ENCODE measurements around the gene ING2.

ING2 gene

DNA sequence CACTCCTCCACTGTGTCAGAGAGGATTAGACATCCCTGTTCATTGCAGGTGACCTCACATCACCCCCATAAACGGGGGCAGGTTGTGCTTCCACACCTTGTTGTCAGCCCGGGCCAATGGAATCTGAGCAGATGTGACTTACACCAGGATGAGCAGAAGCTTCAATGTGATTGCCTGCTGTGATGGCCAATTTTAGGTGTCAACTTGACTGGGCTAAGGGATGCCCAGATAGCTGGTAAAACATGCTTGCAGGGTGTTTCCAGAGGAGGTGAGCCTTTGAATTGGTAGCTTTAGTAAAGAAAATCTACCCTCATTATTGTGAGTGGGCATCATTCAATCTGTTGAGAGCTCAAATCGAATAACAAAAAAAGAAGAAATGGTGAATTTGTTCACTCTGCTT is 52.1 kb downstream of the ING2 start:
- no peak overlapping the region for H3K4me3 ChIP-seq (replicated peaks; ENCODE audit: low read depth, low read length)
- TF ChIP-seq, protein P1, sequence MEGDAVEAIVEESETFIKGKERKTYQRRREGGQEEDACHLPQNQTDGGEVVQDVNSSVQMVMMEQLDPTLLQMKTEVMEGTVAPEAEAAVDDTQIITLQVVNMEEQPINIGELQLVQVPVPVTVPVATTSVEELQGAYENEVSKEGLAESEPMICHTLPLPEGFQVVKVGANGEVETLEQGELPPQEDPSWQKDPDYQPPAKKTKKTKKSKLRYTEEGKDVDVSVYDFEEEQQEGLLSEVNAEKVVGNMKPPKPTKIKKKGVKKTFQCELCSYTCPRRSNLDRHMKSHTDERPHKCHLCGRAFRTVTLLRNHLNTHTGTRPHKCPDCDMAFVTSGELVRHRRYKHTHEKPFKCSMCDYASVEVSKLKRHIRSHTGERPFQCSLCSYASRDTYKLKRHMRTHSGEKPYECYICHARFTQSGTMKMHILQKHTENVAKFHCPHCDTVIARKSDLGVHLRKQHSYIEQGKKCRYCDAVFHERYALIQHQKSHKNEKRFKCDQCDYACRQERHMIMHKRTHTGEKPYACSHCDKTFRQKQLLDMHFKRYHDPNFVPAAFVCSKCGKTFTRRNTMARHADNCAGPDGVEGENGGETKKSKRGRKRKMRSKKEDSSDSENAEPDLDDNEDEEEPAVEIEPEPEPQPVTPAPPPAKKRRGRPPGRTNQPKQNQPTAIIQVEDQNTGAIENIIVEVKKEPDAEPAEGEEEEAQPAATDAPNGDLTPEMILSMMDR (IDR thresholded peaks at IDR 0.05; ENCODE audit: low read length, missing control alignments): no peak
- DNase-seq (ENCODE audit: low read depth): no peak

DNA sequence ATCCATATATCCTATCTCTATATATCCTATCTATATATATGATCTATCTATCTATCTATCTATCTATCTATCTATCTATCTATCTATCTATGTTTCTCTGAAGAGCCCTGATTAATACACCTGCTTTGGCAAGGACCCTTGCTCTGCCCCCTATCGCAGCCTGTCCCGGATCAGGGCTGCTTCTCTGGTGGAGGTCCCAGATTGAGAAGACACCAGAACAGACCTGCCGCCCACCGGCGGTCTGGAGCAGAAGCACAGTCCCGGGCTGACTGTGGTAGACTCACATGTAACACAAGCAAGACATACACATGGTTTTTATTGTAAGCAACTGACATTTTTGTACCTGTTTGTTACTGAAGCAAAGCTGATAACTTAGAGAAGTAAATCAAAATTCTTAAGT is 52.8 kb downstream of the ING2 start:
- TF ChIP-seq, protein P1 (IDR thresholded peaks at IDR 0.05; ENCODE audit: low read length, missing control alignments): no peak
- no peak for DNase-seq (ENCODE audit: low read depth)

DNA sequence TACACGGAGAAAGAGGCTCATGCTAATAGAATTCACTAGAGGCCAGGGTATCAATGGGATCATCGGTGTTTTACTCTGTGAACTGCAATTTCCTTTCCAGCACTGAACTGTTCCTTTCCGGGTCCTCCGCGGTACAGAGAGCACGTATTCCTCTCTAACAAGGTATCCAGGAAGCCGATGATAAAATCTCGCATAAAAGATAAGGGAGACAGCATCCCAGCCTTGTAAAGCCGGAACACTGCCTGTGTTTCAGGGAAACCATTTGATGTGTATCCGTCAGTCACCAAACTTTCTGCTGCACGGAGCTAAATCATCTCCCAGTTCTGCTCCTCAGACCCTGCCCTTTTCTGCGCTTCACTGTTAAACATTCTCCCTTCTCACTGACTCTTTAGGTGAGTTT is 54.0 kb downstream of the ING2 start:
- no peak overlapping the region for H3K4me3 ChIP-seq (replicated peaks; ENCODE audit: low read depth, low read length)
- TF ChIP-seq, protein P1 (IDR thresholded peaks at IDR 0.05; ENCODE audit: low read length, missing control alignments): no peak
- DNase-seq (ENCODE audit: low read depth): no peak

More for the DNA sequence above, 52.8 kb downstream of the ING2 start:
- H3K4me3 ChIP-seq (replicated peaks; ENCODE audit: low read depth, low read length): no peak overlapping the region

DNA sequence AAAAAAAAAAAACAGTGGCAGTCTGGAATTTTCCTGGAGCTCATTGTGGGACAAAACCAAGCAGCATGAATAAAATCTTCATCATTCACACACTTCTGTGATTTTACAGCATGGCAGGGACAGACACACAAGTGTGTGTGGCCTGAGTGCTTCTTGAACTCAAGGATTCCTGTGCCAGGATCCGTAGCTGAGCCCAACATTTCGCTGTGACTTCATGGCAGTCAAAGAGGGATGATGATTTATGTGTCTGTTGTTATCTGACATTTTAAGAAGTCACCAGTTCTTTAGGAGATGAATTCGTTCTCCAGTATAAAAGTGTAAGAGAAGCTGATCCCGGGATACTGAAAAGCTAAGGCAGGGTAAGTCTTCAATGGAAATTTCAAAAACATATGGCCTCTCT is 57.0 kb downstream of the ING2 start:
- no peak overlapping the region for H3K4me3 ChIP-seq (replicated peaks; ENCODE audit: low read depth, low read length)
- no peak for DNase-seq (ENCODE audit: low read depth)
- TF ChIP-seq, protein P1 (IDR thresholded peaks at IDR 0.05; ENCODE audit: low read length, missing control alignments): no peak
